Measurements from ENCODE around the gene LRRC61.

LRRC61 gene

DNA sequence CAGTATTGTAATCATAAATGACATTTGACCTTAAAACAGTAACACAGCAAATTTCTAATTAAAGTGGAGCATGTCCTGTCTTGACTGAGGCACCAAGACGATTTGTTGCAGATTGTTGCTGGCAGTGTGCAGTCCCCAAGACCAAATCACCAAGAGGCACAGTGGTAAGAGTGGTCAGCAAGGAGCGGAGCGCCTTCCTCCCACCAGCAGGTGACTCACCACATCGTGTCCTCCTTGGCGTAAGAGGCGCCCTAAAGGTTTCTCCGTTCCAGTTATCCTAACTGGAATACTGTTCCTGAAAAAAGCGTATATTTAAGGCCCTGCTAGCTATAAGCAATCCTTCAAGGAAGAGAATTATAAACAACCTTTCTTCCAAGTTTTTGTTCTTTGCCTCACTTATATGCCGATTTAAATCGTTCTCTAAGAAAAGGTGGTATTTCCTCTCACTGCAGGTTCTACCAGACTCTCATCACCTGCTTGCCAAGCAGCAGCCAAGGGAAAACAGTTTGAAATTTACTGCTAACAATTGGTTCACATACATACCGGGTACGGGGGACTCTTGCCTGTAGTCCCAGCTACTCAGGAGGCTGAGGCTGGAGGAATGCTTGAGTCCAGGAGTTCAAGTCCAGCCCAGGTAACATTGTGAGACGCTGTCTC lies 34.7 kb downstream of the LRRC61 start:
- no peak for DNase-seq

DNA sequence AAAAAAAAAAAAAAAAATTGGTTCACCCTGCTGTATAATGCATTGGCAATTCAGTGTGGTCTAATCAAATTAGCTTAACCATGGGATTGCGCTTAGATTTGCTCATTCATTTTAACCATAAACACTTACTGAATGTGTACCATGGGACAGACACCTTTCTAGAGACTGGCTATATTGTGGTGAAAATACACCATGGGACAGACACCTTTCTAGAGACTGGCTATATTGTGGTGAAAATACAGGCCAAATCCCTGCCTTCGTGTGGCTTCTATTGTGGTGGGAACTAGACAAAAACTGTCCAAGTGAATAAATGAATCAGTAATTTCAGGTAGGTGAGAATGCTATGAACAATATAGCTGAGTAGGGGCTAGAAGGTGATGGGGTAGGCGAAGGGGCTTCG lies 35.3 kb downstream of the LRRC61 start:
- no peak for DNase-seq

DNA sequence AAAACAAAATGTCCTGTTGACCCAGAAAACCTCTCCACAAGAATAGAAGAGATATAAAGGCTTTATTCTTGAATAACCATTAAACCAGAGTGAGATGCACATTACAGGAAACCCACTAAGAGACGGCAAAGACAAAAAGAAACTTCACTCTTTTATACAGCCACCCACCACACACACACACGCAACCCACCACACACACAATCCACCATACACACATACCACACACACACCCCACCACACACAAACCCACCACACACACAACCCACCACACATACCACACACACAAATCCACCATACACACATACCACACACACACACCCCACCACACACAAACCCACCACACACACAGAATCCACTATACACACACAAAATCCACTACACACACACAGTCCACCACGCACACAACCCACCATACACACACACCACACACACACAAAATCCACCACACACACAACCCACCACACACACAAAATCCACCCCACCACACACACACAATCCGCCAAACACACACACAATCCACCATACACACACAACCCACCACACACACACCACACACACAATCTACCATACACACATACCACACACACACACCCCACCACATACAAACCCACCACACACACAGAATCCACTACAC lies 36.0 kb downstream of the LRRC61 start:
- no peak for DNase-seq

DNA sequence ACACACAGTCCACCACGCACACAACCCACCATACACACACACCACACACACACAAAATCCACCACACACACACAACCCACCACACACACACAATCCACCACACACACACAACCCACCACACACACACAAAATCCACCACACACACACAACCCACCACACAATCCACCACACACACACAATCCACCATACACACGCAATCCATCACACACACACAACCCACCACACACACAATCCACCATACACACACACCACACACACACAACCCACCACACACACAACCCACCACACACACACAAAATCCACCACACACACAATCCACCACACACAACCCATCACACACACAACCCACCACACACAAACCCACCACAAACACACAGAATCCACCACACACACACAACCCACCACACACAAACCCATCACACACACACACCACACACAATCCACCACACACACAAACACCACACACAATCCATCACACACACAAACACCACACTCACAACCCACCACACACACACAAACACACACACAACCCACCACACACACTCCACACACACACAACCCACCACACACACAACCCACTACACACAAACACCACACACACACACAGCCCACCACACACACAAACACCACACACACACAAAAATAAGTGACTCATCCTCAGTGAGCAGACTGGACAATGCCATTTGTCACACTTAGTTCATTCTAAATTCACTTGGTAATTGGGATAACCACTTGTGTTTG lies 36.6 kb downstream of the LRRC61 start:
- no peak for DNase-seq

DNA sequence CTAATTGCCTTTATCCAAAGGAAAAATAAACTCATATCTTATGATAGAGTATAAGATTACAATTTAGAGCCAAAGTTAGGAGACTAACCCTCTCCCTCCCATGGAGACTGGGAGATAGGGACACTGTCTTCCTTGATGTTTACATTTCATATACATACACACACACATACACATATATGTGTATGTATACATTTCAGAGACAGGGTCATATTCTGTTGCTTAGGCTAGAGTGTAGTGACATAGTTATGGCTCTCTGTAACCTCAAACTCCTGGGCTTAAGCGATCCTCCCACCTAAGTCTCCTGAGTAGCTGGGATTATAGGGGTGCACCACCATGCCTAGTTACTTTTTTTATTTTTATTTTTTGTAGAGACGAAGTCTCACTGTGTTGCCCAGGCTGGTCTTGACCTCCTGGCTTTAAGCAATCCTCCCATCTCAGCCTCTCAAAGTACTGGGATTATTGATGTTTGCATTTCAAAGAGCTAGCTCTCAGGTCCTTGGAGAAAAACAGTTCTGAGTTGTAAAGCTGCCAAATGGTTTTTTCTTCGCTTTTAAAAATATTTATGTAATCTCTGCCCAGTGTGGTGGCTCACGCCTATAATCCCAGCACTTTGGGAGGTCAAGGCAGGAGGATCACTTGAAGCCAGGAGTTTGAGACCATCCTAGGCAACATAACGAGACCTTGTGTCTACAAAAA lies 37.4 kb downstream of the LRRC61 start:
- no peak for DNase-seq

DNA sequence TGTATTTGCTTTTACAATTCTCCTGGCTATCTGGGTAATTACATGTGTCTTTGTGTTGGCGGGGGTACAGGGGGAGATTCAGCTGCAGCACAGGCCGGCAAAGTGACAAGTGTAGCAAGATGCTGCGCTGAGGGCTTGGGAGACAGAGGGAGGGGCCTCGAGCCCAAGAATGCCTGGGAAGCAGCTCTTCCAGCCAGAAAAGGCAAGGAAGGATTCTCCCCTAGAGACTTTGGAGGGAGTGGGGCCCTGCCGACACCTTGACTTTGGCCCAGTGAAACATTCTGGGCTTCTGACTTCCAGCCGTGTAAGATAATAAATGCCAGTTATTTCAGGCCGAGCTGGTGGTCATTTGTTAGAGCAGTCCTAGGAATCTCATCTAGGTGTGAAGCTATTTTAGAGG lies 38.2 kb downstream of the LRRC61 start:
- DNase-seq: no peak

DNA sequence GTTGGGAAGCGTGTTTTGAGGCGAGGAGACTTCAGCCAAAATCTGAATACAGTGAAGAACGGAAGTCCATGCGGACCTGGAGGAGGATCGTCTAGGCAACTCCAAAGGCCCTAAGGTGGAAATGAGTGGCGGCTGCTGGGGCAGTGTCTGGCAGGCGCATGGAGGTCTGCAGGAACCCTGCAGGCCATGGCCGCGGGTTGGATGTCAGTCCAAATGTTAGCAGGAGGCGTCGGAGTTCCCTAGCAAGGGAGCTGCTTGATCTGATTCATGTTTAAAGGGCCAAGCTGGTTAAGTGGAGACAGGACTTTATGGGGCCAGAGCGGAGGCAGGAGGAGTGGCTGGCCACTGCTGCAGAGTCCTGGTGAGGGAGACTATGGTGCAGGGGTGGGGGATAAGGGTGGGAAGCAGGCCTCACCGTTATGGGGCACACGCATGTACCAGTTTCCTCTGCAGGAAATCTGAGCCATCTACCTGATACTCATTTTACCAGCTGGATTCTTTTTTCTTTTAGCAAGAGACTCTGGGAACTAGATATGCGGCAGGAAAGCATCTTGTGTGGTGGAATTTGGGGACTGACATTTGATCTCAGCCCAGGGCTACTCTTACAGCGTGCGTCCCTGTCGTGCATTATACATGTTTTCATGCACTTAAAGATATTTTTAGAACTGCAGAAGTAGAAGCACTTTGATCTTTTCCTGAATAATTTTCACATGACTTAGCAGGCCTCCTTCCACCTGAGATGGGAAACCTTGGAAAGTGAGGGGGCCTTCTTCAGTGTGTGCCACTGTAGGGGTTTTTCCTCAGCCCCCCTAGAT lies 38.9 kb downstream of the LRRC61 start:
- DNase-seq: no peak

DNA sequence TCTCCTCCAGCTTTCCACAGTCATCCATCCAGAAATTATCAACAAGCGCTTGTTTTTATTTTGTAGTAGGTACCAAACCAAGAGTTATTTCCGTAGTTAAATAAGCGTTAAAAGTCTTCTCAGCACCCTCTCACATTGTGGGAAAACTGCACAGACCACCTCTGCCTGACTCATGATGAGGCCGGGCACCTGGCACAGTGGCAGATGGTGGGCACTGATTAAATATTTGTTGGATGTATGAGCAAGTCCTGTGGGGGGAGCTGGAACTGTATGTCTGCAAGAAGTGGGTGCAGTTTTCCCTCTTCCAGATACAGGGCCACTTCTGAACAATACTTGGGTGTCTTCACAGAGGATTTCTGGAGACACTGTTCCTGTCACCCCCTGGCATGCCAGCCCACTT lies 40.2 kb downstream of the LRRC61 start:
- no peak for DNase-seq

DNA sequence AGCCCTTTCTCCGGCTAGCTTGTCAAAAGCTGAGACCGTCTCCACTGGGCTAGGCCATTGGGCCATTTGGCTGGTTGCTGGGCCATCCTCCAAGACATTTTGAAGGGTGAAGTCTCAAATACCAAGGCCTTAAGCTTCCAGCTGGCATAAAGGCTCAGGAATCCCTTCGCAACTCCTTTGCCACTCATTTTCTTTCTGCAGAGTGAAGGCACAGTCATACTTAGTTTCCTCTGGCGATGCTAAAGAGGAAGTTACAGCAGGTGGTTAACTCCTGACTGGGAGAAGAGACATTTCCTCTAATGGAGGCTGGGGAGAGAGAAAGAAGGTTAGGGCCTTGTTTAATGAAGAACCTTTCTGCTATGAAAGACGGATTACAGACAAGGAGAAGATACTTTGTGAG lies 40.7 kb downstream of the LRRC61 start:
- DNase-seq: no peak

DNA sequence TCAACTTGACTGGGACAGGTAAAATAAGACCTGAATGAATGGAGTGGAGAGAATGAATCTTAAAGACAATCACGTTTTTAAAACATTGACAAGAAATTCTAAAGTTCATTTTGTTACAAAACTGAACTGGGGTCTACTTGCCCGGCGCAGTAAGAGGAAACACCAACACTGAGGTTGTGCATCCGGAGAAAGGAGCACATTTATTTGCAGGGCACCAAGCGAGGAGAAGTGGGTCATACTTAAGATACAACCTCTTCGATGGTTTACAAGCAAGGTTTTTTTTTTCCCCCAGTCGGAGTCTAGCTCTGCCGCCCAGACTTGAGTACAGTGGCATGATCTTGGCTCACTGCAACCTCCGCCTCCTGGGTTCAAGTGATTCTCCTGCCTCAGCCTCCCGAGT lies 42.0 kb downstream of the LRRC61 start:
- DNase-seq: no peak

DNA sequence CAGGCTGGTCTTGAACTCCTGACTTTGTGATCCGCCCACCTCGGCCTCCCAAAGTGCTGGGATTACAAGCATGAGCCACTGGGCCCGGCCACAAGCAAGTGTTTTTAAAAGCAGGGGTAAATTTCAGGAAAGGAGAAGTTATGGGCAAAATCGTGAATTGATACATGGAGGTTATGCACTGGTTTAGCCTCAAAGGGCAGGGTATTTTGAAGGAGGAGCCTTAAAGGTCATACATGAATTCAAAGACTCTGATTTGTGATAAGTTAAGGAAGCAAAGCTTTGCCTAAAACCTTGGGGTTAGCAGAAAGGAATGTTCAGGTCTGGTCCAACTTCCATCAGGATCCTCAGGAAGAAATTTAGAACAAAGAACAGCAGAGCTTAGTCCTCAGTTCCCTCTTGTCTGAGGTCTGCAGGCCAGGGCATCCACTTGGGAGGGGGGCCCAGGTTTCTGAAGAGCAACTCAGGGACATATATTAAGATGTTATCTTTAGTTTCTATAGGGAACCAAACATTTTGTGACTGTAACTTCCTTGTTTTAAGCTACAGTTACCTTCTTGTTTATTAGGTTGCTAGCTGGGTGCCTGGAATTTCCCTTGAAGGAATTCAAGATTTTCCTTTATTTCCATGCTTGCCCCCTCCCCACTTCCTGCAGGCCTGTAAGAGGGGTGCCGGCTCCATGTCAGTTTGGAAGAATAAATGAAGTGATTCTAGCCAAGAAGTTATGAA lies 42.7 kb downstream of the LRRC61 start:
- DNase-seq: no peak

DNA sequence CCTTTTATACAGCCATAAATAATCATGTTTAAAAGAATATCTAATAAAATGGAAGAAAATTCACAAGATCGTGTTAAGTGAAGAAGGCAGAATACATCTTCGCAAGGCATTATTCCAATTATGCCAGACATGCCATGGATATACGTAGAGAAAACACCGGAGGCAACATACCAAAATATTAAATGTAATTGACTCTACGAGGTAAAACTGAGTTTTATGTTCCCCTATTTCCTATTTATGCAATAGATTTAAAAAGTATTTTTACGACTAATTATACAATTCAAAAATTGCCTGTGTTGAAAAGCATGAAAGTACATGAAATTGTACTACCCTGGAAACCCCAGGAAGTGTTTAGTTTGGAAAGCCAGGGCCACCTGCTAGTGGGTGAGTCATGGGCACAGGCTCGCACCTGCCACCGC lies 44.5 kb downstream of the LRRC61 start:
- DNase-seq: no peak

DNA sequence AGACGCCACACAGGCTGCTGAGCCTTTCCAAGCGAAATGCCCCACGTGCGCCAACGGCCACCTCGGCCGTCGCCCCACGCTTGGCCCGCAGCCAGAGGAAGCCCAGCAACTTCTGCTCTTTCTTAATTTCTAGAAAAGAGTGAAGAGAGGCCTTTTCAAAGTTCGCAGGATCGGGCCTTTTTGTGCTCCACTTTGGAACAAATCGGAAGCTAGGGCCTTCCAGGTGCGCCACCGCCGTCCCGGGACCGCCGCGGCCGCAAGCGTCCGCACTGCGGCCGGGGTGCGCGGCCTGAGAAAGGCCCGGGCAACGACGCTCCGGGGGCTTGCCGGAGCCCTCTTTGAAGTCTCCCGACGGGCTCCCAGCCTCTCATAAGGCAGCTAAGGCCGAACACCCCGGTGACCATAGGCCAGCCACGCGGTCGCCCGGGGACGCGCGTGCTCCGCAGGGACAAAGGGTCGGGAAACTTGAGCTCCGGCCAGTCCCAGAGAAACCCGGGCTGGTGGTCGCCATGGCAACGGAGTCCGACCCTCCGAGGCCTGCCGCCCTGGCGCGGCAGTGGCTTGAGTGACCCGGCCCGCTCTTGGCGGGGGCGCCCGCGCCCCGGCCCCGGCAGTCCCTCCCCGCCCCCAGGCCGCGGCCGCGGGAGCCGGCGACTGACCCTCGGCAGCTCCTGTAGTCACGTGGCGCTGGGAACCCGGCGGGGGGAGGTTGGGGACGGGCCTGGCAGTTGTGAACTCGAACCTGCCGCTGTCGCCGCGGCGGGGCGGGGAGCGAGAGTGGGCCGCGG lies 45.1 kb downstream of the LRRC61 start, which contains the start of gene REPIN1:
Gene REPIN1, plus strand, starts transcription at position 727 of the 788 bp plus-strand sequence. CDS start 890 bp downstream, outside the sequence.
- DNase-seq: peak; percentile 67

DNA sequence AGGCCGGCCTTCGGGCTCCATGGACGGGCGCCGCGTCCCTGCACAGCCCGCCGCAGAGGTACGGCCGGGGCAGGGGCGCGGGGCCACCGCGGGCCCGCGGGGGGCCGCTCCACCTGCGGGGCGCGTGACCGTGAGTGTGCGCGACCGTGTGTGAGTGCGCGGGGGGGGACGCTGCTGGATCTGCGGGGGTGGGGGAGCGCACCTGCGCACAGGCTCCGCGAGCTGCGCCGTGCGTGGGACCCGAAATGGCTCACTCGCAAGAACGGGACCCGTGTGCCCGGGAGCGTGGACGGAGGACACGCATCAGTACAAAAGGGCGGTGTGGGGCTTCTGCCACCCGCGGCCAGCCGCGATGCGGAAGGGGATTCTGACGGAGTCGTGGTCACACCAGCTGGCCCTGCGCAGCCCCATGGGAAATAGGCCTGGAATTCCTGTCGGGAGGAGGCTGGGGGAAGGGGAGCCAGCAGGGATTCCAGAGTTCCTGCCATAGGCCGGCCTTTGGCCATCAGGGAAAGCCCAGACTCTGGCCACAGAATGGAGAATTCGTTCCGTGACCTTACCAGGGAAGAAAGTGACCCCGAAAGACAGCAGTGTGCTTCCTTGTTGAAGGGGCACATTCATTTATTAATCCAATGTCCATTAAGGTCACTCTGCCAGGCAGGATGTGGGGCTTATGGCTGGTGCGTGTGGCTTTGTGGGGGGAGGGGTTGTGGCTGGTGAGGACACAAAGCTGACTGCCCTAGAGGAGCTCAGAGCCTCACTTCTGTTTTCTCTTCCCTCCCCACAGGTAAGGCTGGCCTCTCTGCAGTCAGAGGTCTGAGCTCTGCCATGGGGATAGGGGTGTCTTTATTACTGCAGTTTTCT lies 46.0 kb downstream of the LRRC61 start:
- no peak for DNase-seq

DNA sequence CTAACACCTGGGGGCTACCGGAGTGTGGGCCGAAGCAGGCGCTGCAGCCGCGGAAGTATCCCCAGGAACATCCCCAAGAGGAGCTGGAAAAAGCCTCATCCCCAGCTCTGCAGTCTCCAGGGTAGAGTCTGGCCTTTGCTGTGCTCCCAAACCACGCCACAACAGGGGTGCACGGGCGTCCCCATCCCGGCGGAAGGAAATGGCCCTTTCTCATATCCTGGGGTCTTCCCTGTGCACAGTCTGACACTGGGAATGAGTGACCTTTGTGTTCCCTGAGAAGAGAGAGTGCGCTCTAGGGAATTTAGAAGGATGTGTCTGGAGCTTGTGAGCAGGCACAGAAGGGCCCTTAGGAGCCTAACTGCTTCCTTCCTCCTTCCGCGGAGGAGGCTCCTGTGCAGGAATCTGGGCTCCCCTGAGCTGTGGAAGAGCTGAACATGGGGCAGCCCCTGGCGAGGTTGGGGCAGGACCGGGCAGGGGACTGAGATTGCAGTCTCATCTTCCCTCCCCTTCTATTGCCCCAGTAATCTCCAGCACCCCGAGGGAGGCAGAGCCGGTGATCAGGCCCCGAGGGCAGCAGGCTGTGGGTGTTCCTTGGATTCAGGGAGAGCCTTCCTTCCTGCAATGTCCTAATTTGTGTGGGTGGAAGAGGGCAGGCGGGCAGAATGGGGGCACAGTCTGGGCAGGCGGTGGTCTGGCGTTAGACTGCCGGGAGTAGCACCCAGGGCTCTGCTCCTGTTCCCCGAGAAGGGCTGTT lies 46.8 kb downstream of the LRRC61 start:
- no peak for DNase-seq

DNA sequence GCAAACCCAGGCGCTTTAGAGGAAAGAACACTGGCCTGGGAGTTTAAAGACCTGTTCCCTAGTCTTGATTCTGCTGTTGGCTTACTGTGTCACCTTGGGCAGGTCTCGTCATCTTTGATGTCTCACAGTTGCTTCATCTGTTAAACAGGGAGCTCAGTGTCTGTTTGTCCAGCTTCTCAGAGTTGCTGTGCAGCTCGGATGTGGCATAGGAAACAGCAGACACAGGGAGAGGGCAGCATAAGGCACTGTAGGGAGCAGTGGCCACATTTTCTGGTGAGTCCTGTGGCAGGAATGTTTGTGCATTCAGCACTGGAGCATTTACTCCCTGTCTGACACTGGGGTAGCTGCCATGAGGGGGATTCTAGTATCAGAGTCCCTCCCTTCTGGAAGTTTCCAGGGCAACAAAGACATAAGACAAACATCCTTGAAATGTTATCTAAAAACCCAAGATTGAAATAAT lies 47.5 kb downstream of the LRRC61 start:
- DNase-seq: no peak

DNA sequence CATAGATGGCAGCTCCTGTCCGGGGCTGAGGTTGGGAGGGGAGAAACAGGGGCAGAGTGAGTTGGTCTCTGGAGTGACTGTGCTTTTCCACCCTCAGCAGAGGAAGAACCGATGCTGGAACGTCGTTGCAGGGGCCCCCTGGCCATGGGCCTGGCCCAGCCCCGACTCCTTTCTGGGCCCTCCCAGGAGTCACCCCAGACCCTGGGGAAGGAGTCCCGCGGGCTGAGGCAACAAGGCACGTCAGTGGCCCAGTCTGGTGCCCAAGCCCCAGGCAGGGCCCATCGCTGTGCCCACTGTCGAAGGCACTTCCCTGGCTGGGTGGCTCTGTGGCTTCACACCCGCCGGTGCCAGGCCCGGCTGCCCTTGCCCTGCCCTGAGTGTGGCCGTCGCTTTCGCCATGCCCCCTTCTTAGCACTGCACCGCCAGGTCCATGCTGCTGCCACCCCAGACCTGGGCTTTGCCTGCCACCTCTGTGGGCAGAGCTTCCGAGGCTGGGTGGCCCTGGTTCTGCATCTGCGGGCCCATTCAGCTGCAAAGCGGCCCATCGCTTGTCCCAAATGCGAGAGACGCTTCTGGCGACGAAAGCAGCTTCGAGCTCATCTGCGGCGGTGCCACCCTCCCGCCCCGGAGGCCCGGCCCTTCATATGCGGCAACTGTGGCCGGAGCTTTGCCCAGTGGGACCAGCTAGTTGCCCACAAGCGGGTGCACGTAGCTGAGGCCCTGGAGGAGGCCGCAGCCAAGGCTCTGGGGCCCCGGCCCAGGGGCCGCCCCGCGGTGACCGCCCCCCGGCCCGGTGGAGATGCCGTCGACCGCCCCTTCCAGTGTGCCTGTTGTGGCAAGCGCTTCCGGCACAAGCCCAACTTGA lies 48.2 kb downstream of the LRRC61 start:
- DNase-seq: no peak

DNA sequence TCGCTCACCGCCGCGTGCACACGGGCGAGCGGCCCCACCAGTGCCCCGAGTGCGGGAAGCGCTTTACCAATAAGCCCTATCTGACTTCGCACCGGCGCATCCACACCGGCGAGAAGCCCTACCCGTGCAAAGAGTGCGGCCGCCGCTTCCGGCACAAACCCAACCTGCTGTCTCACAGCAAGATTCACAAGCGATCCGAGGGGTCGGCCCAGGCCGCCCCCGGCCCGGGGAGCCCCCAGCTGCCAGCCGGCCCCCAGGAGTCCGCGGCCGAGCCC lies 48.8 kb downstream of the LRRC61 start:
- DNase-seq: no peak
